ENCODE measurements around the gene SERINC5.
A peak's percentile ranks its signal among the peaks of the same experiment; 100 is the strongest.

DNA sequence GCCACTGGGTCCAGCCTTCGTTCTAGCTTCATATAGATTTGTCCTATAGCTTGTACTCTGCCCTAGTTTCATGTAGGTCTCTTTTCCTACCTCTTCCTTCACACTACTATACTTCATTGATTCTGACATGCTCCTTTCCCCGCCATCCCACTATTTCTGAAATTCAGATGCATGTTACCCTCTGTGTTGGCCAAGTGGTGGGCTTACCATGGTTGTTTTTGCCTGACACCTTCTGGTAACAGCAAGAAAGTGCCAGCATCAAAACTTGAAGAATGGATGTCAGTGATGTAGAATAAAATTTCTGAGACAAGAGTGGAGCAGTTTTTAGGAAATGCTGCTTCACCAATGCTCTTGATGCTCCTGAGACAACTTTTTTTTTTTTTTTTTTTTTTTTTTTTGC lies 19.5 kb upstream of the SERINC5 start:
- TF ChIP-seq, protein P1, sequence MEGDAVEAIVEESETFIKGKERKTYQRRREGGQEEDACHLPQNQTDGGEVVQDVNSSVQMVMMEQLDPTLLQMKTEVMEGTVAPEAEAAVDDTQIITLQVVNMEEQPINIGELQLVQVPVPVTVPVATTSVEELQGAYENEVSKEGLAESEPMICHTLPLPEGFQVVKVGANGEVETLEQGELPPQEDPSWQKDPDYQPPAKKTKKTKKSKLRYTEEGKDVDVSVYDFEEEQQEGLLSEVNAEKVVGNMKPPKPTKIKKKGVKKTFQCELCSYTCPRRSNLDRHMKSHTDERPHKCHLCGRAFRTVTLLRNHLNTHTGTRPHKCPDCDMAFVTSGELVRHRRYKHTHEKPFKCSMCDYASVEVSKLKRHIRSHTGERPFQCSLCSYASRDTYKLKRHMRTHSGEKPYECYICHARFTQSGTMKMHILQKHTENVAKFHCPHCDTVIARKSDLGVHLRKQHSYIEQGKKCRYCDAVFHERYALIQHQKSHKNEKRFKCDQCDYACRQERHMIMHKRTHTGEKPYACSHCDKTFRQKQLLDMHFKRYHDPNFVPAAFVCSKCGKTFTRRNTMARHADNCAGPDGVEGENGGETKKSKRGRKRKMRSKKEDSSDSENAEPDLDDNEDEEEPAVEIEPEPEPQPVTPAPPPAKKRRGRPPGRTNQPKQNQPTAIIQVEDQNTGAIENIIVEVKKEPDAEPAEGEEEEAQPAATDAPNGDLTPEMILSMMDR (IDR thresholded peaks at IDR 0.05) = peak; percentile 33; the same call in 1 of the 2 replicates
- no peak for TF ChIP-seq ZFX (IDR thresholded peaks at IDR 0.05; ENCODE audit: borderline replicate concordance)
